ENCODE results near the gene MRPS26.
"Not testable (repeated sequence)": the region's sequence is repeated elsewhere in the genome, so short reads cannot be mapped to it uniquely, and the experiment has no call there.

MRPS26 gene

GRCh38 chr20:3045816-3046676 is at the start of gene MRPS26:
TSS of gene MRPS26 (plus strand) at chr20:3046052. CDS start at chr20:3046069, 17 bp downstream.
- peak; percentile 58 to 86 for DNase-seq

GRCh38 chr20:2998728-2999127 is 47.1 kb upstream of the MRPS26 start:
- DNase-seq, result no peak

GRCh38 chr20:3000852-3001523 is 44.9 kb upstream of the MRPS26 start:
- DNase-seq, result peak; percentile 5 to 64

GRCh38 chr20:3003416-3003815 is 42.4 kb upstream of the MRPS26 start:
- DNase-seq, result no peak

- DNase-seq, result no peak
Measured at GRCh38 chr20:3010985-3011723, 34.7 kb upstream of the MRPS26 start.

GRCh38 chr20:3011752-3012151 is 34.1 kb upstream of the MRPS26 start:
- no peak for DNase-seq

GRCh38 chr20:3013771-3014170 is 32.1 kb upstream of the MRPS26 start:
- no peak for DNase-seq

GRCh38 chr20:3014179-3014578 is 31.7 kb upstream of the MRPS26 start:
- DNase-seq, result no peak

- DNase-seq, result no peak
Measured at GRCh38 chr20:3014662-3015061, 31.2 kb upstream of the MRPS26 start.

GRCh38 chr20:3015302-3015701 is 30.6 kb upstream of the MRPS26 start:
- DNase-seq, result not testable (repeated sequence)

GRCh38 chr20:3021327-3021726 is 24.5 kb upstream of the MRPS26 start:
- no peak for DNase-seq

GRCh38 chr20:3021777-3022176 is 24.1 kb upstream of the MRPS26 start:
- no peak for DNase-seq

GRCh38 chr20:3022559-3023490 is 23.0 kb upstream of the MRPS26 start:
- DNase-seq, result not testable (repeated sequence)

GRCh38 chr20:3027987-3028386 is 17.9 kb upstream of the MRPS26 start:
- DNase-seq, result no peak

GRCh38 chr20:3031524-3032147 is 14.2 kb upstream of the MRPS26 start:
- DNase-seq, result no peak

- no peak for DNase-seq
Measured at GRCh38 chr20:3032624-3033023, 13.2 kb upstream of the MRPS26 start.

GRCh38 chr20:3037654-3038053 is 8.2 kb upstream of the MRPS26 start:
- no peak for DNase-seq

GRCh38 chr20:3038454-3038853 is 7.4 kb upstream of the MRPS26 start:
- DNase-seq, result no peak

GRCh38 chr20:3039426-3039825 is 6.4 kb upstream of the MRPS26 start:
- no peak for DNase-seq

- DNase-seq, result no peak
Measured at GRCh38 chr20:3040086-3040485, 5.8 kb upstream of the MRPS26 start.

- no peak for DNase-seq
Measured at GRCh38 chr20:3041854-3042409, 3.9 kb upstream of the MRPS26 start.

GRCh38 chr20:3042625-3043024 is 3.2 kb upstream of the MRPS26 start:
- DNase-seq, result no peak

Data from NCI-H446 (cell line).